ENCODE data around the gene SYT7. TPM values are rescaled to one million over a fixed set of nuclear protein-coding genes. Genes with fewer than 3 reads are reported as not detected.

The SYT7 gene
- total RNA-seq, 1 donor from 2014 or later: 3.4 TPM

DNA sequence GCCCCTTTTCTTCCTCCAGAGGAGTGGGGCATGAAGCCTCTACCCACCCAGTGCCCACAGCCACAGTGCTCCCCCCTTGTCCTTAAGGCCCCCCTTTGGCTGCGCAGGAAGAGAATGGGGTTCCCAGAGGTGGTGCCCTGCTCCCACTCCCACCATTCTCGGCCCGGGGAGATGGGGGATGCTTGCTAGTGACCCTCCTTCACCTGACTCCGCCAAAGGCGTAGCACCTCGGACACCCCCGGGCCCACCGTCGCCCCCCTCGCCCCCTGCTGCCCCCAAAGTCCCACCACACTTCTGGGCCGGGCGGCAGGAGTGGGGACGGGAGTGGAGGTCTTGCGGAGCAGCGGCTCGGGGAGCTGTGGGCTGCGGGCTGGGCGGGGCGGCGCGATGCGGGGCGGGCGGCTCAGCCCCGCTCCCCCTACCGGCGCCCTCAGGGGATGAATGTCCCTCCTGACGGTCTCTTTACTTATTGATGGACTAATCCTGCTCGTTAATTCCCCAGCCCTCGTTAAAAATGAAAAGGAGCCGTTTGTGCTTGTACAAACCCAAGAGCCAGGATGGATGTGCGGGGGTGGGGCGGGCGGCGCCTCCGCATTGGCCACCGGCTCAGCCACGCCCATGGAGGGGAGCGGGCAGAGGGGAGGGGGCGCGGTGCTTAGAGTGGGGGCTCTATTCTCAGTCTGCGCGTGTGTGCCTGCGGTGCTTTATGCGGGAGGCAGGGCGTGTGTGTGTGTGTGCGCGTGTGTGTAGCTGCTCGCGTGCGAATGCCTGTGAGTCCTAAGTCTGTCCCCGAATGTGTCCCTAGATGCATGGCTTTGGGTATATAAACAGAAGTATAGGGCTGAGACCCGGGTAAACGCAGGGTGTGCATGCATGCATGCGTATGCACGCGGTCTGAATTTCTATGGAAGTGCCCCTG, 25.6 kb downstream of the SYT7 start:
- no peaks in the 10 kb centered on the region for H3K27me3 ChIP-seq
- DNase-seq (ENCODE audit: extremely low spot score in 2 of 2): no peak
- no peak for TF ChIP-seq POLR2AphosphoS5 (IDR thresholded peaks at IDR 0.05; ENCODE audit: insufficient read depth in 1 of 2, low read depth in 1 of 2)
- TF ChIP-seq POLR2A (IDR thresholded peaks at IDR 0.05): no peak
- TF ChIP-seq, protein P1, sequence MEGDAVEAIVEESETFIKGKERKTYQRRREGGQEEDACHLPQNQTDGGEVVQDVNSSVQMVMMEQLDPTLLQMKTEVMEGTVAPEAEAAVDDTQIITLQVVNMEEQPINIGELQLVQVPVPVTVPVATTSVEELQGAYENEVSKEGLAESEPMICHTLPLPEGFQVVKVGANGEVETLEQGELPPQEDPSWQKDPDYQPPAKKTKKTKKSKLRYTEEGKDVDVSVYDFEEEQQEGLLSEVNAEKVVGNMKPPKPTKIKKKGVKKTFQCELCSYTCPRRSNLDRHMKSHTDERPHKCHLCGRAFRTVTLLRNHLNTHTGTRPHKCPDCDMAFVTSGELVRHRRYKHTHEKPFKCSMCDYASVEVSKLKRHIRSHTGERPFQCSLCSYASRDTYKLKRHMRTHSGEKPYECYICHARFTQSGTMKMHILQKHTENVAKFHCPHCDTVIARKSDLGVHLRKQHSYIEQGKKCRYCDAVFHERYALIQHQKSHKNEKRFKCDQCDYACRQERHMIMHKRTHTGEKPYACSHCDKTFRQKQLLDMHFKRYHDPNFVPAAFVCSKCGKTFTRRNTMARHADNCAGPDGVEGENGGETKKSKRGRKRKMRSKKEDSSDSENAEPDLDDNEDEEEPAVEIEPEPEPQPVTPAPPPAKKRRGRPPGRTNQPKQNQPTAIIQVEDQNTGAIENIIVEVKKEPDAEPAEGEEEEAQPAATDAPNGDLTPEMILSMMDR (IDR thresholded peaks at IDR 0.05): no peak
- peak overlapping the region in 1 of 2 donors; percentile 10 for H3K4me3 ChIP-seq
- no peaks in the 10 kb centered on the region for H3K9me3 ChIP-seq
- no peaks in the 10 kb centered on the region for H3K36me3 ChIP-seq
- peaks cover 9% of the 10 kb centered on the region for H3K4me1 ChIP-seq
- intact Hi-C loops (cut with DNase I): no loop called here
- no peak overlapping the region for H3K27ac ChIP-seq

DNA sequence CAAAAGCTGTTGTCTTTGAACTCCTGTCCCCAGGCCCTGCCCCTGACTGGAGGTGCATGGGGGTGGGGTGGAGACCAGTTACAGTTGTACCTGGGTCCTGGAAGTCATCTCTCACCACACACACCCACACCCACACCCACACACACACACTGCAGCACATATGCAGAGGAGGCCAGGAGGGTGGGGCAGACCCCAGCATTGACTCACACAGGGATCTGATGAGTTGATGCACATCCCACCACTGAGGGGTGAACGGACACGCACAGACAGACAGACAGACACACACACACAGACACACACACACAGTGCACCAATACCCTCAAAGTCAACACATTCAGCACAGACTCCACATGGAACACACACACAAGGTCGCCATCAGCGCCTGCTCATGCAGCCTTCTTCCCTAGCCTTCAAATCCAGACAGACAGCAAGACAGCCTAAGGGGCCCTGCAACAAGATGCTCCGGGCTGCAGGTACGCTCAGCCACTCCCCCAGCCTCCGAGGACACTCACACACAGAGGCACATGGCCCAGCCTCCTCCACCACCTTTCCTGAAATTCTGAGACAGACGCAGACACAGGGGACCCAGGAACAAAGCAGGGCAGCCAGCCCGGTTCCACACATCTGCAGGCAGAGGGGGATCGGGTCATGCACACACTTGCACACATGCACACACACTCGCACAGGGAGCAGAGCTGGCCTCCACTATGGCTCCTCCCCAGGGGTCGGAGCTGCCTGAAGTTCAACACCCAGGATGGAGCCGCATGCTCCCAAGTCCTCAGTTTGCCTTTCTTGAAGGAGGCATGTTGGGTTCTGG, 26.5 kb downstream of the SYT7 start:
- intact Hi-C loops (cut with DNase I): no loop called here
- Histone ChIP-seq H3K27me3 (no peaks in the 10 kb centered on the region), H3K4me1 (peaks cover 9% of the 10 kb centered on the region), H3K4me3 (no peak overlapping the region), H3K27ac (no peak overlapping the region), H3K9me3 (no peaks in the 10 kb centered on the region), H3K36me3 (no peaks in the 10 kb centered on the region)
- DNase-seq (ENCODE audit: extremely low spot score in 2 of 2): no peak
- TF ChIP-seq, protein P1 (IDR thresholded peaks at IDR 0.05): no peak
- TF ChIP-seq POLR2AphosphoS5 (IDR thresholded peaks at IDR 0.05; ENCODE audit: insufficient read depth in 1 of 2, low read depth in 1 of 2) (no peak), POLR2A (IDR thresholded peaks at IDR 0.05) (no peak)

DNA sequence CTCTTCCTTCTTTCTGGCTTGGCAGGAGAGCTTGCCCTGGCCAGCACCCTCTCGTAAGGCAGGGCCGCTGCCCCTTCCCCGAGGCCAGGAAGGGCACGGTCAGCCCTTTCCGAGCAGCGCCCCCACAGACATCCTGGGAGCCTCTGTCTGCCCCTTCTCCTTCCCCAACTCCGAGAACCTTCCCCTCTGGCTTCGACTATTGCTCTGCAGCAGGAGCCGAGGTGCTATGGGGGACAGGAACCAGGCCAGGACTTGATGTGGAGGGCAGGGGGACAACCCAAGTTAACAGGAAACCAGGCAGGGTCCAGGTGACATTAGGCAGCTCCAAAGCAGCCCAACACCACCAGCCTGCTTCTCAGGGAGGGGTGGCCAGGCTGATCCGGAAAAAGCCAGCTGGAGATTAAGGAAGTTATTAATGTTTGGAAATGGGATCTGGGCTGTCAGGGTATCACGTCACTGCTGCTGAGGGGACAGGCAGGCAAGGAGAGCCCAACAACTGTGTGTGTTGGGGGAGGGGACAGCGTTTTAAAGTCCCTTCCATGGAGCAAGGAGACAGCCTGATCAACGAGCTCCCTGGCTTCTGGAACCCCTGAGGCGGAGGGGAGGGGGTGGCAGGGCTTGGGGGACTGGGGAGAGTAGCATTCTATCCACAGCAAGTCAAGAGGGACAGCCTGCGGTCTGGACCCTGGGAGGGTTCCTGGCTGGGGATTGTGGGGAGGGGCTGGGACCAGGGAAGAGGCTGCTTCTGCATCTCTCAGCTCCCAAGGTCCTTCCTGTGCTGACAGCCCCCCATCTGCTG, 27.3 kb downstream of the SYT7 start:
- H3K4me3 ChIP-seq: no peak overlapping the region
- intact Hi-C loops (cut with DNase I): no loop called here

DNA sequence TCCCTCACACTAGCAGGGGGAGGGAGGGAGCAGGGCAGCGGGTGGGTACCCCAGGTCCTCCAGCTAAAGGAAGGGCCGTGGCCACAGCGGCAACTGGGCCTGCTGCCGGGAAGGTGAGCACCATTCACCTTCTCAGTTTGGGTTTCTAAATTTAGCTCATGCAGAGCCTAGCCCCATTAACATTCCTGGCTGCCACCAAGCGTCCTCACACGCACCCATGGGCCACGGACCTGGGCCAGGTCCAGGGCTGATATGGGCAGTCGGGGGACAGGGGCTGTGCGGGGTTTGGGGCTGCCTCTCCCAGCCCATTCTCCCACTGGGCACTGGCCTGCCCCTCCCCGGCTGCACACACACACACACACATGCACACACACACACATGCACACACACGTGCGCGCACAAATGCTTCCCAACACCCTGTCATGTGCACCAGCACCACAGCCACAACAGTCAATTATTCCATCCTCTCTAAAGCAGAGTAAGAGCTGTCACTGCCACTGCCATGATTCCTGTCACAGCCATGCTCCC, 28.7 kb downstream of the SYT7 start:
- H3K9me3 ChIP-seq: no peaks in the 10 kb centered on the region
- TF ChIP-seq, protein P1 (IDR thresholded peaks at IDR 0.05): no peak
- TF ChIP-seq POLR2AphosphoS5 (IDR thresholded peaks at IDR 0.05; ENCODE audit: insufficient read depth in 1 of 2, low read depth in 1 of 2) (no peak), POLR2A (IDR thresholded peaks at IDR 0.05) (no peak)
- no peaks in the 10 kb centered on the region for H3K27me3 ChIP-seq
- intact Hi-C loops (cut with DNase I): no loop called here
- no peak overlapping the region for H3K4me3 ChIP-seq
- H3K4me1 ChIP-seq: peaks cover 9% of the 10 kb centered on the region
- no peak overlapping the region for H3K27ac ChIP-seq
- DNase-seq (ENCODE audit: extremely low spot score in 2 of 2): no peak
- no peaks in the 10 kb centered on the region for H3K36me3 ChIP-seq

More for the DNA sequence above, 27.3 kb downstream of the SYT7 start:
- Histone ChIP-seq H3K36me3 (no peaks in the 10 kb centered on the region), H3K9me3 (no peaks in the 10 kb centered on the region), H3K27ac (no peak overlapping the region), H3K4me1 (peaks cover 9% of the 10 kb centered on the region), H3K27me3 (no peaks in the 10 kb centered on the region)
- DNase-seq (ENCODE audit: extremely low spot score in 2 of 2): no peak
- TF ChIP-seq, protein P1 (IDR thresholded peaks at IDR 0.05): no peak
- TF ChIP-seq POLR2A (IDR thresholded peaks at IDR 0.05): no peak
- TF ChIP-seq POLR2AphosphoS5 (IDR thresholded peaks at IDR 0.05; ENCODE audit: insufficient read depth in 1 of 2, low read depth in 1 of 2): no peak
